Stimulated activated naive CD8-positive, alpha-beta T cell treated with anti-CD3 and anti-CD28 coated beads, Interleukin-15, amount 100 ng/mL, for 72 hours (primary cell): ENCODE data around the gene CCDC102A.

Experiments used
- ATAC-seq: fragments of 150-1000 bp; cut with Tn5 transposase; 2 replicates; pipeline ENCODE4 v1.10.0; 2021; ENCODE audit warnings: mild to moderate bottlenecking, moderate library complexity
- DNase-seq, 2 donors: peaks; one replicate each; pipeline ENCODE4 v3.0.0; 2021 to 2022
- H3K27ac Mint-ChIP-seq, 2 donors: one replicate each; pipeline ENCODE4 v1.8.0; 2022; ENCODE audit warnings: mild to moderate bottlenecking in 2 of 2, mixed read lengths in 2 of 2, moderate library complexity in 2 of 2
- H3K27me3 Mint-ChIP-seq: one replicate; pipeline ENCODE4 v1.8.0; 2022; ENCODE audit warnings: mixed read lengths
- H3K4me1 Mint-ChIP-seq: one replicate; pipeline ENCODE4 v1.8.0; 2022; ENCODE audit warnings: mild to moderate bottlenecking, mixed read lengths
- H3K4me3 Mint-ChIP-seq, 2 donors: one replicate each; pipeline ENCODE4 v1.8.0; 2022; ENCODE audit warnings: mild to moderate bottlenecking in 2 of 2, mixed read lengths in 2 of 2, moderate library complexity in 1 of 2
- H3K9me3 Mint-ChIP-seq, 2 donors: one replicate each; pipeline ENCODE4 v1.8.0; 2022; ENCODE audit warnings: mixed read lengths in 2 of 2

The CCDC102A gene

DNA sequence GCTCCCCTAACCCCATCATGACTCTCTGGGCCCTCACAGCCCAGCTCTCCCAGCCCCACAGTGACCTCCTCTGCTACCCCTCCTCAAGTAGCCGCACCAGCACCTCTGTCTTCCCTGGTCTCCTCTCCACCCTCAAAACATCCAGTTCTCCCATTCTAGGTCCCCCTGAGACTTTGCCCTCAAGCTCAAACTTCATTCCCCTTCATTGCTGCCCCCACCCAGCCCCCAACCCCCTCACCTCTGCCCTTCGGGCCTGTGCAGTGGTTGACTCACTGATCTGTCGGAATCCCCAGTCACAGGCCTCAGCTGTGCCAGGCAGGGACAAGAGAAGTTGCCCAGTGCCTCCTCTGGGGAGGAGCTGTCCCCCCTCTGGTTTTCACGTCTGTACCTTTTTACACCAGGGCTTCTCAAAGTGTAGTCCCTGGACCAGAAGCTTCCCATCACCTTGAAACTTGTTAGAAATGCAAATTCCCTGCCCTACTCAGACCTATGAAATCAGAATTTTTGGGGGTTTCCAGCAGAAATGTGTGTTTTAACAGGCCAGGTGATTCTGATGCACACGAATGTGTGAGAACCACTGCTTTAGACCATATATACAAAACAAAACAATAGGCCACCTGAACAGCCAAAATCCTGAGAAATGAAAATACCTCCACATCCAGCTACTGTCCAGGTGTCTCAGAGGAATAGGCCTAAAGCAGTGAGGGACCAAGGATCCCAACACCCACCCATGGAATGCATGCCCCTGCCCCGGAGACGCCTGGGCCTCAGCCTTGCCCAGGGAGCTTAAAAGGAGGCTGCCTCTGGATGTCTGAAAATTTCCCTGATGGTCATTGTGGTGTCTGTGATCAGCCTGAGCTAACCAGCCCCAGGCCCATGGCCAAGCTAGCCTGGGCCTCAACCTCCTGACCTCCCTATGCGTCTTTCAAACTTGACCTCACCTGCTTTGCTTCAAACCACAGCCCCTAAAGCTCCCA is 49.2 kb downstream of the CCDC102A start:
- peaks cover 30% of the 10 kb centered on the region for H3K4me1 Mint-ChIP-seq
- peak overlapping the region; percentile 84 to 94 for H3K27ac Mint-ChIP-seq
- H3K27me3 Mint-ChIP-seq, result no peaks in the 10 kb centered on the region
- DNase-seq, result no peak
- H3K4me3 Mint-ChIP-seq, result peak overlapping the region; percentile 85 to 88
- H3K9me3 Mint-ChIP-seq, result no peaks in the 10 kb centered on the region
- ATAC-seq, result no peak

DNA sequence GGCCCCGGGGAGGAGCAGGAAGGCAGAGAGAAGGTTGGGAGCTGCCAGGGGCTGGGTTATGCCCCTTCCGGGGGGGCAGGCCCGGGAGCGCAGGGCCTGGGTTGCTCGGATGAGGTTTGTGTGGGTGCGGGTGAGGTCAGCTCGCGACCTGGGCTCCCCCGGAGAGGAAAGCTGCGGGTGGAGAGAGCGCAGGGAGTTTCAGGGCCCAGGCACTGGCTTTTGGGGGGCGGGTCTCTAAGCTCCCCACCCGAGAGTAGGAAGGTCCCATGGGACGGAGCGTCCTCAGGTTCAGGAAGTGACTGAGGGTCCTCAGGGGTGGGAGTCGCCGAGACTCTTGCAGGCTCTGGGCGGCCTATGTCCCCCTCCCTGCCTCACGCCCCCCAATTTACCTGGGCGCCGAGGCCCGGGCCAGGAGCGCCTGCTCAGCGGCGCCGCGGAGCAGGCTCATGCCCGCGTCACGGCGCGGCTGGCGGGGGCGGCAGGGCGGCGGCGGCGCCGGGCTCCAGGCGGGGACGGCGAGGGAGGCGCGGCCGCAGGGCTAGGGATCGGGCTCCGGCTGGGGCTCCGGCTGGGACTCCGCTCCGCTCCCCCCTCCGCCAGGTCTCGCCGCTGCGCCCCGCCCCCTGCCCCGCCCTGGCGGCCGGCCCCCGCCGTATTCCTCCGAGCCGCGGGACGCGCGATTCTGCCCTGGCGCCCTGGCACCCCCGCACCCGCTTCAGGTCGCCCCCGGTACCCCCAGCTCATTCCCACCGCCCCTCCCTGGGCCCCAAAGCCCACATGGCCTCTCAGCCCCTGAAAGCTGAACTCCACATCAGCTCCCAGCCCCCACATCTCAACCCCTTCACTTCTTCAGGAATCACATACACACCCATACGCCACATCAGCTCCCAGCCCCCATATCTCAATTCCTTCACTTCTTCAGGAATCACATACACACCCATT is 50.2 kb downstream of the CCDC102A start, which contains the start of gene DOK4:
TSS of gene DOK4 (minus strand) at position 578 of the 942 bp plus-strand sequence. CDS start 6,986 bp downstream, outside the sequence.
- peak within 1 kb of the TSS; percentile 92 to 94 for H3K27ac Mint-ChIP-seq
- H3K9me3 Mint-ChIP-seq, result no peaks in the 10 kb centered on the region
- H3K27me3 Mint-ChIP-seq, result no peaks in the 10 kb centered on the region
- peak within 1 kb of the TSS; percentile 90 to 92 for H3K4me3 Mint-ChIP-seq
- peak; percentile 92 for ATAC-seq
- peak; percentile 74 to 76 for DNase-seq
- H3K4me1 Mint-ChIP-seq, result peaks cover 30% of the 10 kb centered on the region

DNA sequence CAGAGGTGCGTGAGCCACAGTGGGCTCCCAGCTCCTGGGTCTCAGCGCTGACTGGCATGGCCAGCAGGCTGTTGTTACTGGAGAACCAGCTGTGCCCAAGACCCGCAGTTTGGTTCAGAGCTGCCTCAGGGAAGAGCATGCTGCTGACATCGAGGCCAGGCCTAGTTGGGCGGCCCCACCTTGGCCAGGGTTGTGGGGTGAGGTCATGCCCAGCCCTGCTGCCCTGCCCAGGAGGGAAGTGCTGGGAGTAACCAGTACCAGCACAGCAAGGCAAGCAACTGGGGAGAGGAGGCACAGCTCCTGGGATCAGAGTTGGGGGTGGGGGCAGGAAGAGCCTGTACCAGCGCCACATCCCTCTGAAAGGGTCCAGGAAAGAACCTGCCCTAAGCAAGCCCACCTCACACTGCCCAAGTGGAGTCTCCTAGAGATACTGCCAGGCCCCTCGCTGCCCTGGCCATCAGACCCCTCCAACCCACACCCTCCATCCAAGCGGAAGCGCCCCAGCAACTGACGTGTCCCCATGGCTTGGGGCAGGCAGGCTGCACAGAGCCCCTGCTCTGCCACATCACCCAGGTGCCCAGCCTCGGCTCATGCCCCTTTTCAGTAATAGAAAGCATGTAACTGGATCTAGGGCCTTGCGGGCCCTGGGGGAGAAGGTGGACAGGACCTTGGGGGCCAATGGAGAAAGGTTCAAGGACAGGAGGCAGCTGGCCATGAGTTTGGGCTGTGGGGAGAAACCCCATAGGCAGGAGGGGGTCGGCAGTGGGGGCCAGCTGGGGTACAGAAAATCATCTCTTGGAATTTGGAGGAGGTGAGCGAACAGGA is 51.1 kb downstream of the CCDC102A start:
- no peak for ATAC-seq
- Mint-ChIP-seq H3K27ac (peak overlapping the region; percentile 4 to 92), H3K4me1 (peaks cover 30% of the 10 kb centered on the region), H3K27me3 (no peaks in the 10 kb centered on the region), H3K4me3 (peak overlapping the region; percentile 90 to 92), H3K9me3 (no peaks in the 10 kb centered on the region)
- no peak for DNase-seq

DNA sequence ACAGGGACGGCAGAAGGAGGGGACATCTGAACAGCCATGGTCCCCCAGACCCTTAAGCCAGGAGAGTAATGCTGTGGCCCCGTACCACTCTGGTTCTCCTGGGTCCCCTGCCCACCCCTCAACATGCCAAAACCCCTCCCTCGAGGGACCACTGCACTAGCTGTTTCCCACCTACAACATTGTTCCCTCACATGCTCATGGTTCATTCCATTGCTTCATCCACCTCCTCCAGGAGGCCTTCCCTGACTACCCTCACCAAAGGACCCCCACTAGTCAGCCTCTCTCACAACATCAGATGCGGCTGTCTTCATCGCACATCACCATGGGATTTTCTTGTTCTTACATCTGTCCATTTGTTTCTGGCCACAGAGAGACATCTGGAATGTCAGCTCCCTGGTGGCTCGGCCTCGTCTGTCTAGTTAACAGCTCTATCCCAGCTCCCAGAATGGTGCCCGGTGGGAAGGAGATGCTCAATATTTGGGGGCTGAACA is 51.8 kb downstream of the CCDC102A start:
- H3K27ac Mint-ChIP-seq, result no peak overlapping the region

DNA sequence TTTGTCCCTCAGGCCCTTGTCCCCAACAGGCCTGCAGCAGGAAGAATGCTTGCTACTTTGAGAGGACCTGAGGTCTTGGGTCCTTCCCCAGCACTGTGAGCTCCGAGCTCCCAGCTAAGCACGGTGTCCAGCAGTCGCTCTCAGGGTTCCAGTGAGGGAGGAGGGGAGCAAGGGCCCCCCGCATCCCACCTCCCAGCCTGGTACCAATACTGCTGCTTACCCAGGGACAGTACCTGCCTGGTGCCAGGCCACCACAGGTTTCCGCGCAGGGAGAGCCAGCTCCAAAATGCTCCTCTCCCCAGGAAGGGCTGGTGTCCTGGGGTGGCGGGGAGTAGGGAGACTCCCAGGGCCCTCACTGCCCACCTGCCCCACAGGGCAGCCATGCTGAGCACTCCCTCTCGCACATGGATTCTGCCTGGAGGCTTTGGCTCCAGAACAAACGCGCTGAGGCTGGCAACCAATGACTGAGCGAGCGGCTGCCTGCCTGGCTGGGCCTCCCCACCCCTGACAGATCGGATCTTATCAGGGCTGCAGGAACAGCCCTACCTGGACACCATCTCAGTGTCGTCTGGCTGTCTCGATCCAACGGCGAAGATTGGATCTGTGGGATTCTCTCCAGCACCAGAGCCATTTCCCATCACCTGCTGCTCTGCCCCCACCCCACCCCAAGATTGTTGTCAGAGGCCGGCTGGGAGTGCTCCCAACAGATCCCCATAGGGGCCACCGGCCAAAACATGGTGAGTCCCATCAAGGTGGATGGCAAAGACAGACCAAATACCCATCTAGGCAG is 52.5 kb downstream of the CCDC102A start:
- Mint-ChIP-seq H3K4me1 (peaks cover 42% of the 10 kb centered on the region), H3K27ac (no peak overlapping the region), H3K9me3 (no peaks in the 10 kb centered on the region), H3K4me3 (no peak overlapping the region), H3K27me3 (no peaks in the 10 kb centered on the region)
- DNase-seq (no peak), ATAC-seq (no peak)

More for the DNA sequence above, 51.8 kb downstream of the CCDC102A start:
- no peaks in the 10 kb centered on the region for H3K27me3 Mint-ChIP-seq
- H3K4me1 Mint-ChIP-seq, result peaks cover 38% of the 10 kb centered on the region
- ATAC-seq (no peak), DNase-seq (no peak)
- no peaks in the 10 kb centered on the region for H3K9me3 Mint-ChIP-seq
- no peak overlapping the region for H3K4me3 Mint-ChIP-seq

DNA sequence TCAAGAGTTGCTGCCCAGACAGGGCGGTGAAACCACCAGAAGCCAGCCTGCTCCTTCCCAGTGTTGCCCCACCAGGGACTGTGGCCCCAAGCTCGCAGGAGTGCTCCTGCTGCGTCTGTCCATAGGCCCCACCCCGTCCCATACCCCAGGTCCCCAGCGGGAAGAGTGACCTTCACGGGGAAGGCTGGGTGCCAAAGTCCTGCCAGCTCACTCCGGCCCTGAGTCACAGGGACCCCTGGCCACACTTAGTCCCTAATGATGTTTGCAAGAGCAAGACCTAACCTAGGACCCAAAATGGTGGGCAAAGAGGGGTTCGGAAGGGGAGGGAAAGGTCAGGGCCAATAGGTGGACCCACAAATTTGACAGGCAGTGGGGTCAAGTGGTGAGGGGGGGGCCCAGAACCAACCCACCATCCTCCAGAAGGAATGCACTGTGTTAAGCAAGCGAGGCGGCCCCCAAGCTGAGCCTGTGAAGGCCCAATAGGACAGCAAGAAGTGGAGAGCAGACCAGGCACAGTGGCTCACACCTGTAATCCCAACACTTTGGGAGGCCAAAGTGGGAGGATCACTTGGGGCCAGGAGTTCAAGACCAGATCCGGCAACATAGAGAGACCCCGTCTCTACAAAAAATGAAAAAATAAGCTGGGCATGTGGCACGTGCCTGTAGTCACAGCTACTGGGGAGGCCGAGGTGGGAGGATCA is 53.4 kb downstream of the CCDC102A start:
- Mint-ChIP-seq H3K27ac (no peak overlapping the region), H3K27me3 (no peaks in the 10 kb centered on the region), H3K4me1 (peaks cover 42% of the 10 kb centered on the region), H3K9me3 (no peaks in the 10 kb centered on the region), H3K4me3 (no peak overlapping the region)
- ATAC-seq (no peak), DNase-seq (no peak)

DNA sequence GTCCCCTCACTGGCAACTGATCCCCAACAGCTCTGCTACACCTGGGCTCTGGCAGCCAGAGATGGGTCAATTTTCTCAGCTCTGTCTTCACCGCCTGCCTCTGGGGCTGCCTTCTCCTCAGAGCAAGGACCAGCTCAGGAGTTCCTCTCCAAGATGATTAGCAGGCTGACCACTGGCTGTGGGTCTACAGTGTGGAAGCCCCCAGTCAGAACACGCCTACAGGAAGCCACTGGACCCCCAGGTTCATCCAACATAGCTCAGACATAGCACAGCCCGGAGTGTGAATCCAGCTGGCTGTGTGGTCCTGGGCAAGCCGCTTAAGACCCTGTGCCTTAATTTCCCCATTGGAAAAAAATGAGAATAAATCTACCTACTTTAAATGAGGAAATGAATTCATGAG is 55.0 kb downstream of the CCDC102A start:
- H3K9me3 Mint-ChIP-seq, result no peaks in the 10 kb centered on the region
- no peak overlapping the region for H3K4me3 Mint-ChIP-seq
- peaks cover 31% of the 10 kb centered on the region for H3K4me1 Mint-ChIP-seq
- ATAC-seq, result no peak
- peak overlapping the region; percentile 70 to 80 for H3K27ac Mint-ChIP-seq
- no peak for DNase-seq
- H3K27me3 Mint-ChIP-seq, result no peaks in the 10 kb centered on the region

DNA sequence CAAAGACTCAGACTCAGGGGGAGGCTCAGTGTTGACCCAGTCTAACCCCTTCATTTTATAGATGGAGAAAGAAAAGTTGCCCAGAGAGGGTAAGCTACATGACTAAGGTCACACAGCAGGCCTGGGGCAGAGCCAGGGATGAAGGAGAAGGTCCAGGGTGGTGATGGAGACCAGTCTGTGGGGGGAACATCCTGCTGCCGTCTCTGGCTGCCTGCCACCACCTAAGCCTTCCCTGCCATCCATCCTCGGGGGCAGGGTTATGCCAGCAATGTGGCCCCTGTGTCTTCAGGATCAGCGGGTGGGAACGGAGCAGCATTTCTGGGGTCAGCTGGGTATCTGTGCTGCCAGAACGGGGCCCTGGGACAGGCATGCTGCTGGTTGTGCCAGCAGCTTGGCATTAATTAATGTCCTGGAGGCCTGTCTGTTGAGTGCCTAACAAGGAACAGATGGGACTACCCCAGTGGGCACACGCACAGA is 55.6 kb downstream of the CCDC102A start:
- no peaks in the 10 kb centered on the region for H3K27me3 Mint-ChIP-seq
- H3K4me3 Mint-ChIP-seq, result no peak overlapping the region
- no peak for ATAC-seq
- peaks cover 33% of the 10 kb centered on the region for H3K4me1 Mint-ChIP-seq
- H3K27ac Mint-ChIP-seq, result peak overlapping the region in 1 of 2 donors; percentile 1
- H3K9me3 Mint-ChIP-seq, result no peaks in the 10 kb centered on the region
- DNase-seq, result no peak

DNA sequence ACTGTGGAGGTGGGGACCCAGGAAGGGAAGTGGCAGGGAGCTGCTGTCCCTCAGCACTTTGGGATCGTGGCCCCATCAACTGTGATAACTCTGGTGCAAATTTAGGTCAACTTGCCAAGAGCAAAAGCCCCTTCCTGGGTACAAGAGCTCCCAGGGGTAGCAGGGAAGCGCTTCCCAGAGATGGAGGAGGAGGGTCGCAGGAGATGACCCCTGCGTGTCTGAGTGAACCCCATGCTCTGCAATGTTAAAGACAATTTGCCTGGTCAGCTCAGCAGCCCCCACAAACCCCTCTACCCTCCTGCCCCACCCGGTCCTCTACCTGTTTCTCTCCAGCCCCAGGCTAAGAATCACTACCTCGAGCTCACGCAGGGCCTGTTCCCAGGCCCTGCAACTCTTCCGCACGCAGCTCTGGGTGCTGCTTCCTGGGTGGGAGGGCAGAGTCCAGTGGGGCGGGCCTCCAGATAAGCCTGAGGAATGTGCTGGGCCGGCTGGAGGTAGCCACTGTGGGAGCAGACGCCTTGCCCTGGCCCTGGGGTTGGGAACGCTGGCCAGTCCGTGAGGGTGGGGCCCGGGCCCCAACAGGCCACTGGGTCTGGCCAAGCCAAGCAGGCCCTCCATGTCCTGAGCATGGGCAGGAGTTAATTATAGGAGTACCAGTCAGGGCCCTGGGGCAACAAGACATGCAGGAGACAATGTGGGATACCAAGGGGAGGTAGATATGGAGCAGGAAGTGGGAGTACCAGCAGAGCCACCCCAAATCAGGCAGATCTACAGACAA is 56.2 kb downstream of the CCDC102A start:
- no peaks in the 10 kb centered on the region for H3K9me3 Mint-ChIP-seq
- no peaks in the 10 kb centered on the region for H3K27me3 Mint-ChIP-seq
- H3K27ac Mint-ChIP-seq, result peak overlapping the region in 1 of 2 donors; percentile 1
- ATAC-seq (no peak), DNase-seq (no peak)
- H3K4me1 Mint-ChIP-seq, result peaks cover 33% of the 10 kb centered on the region
- no peak overlapping the region for H3K4me3 Mint-ChIP-seq

DNA sequence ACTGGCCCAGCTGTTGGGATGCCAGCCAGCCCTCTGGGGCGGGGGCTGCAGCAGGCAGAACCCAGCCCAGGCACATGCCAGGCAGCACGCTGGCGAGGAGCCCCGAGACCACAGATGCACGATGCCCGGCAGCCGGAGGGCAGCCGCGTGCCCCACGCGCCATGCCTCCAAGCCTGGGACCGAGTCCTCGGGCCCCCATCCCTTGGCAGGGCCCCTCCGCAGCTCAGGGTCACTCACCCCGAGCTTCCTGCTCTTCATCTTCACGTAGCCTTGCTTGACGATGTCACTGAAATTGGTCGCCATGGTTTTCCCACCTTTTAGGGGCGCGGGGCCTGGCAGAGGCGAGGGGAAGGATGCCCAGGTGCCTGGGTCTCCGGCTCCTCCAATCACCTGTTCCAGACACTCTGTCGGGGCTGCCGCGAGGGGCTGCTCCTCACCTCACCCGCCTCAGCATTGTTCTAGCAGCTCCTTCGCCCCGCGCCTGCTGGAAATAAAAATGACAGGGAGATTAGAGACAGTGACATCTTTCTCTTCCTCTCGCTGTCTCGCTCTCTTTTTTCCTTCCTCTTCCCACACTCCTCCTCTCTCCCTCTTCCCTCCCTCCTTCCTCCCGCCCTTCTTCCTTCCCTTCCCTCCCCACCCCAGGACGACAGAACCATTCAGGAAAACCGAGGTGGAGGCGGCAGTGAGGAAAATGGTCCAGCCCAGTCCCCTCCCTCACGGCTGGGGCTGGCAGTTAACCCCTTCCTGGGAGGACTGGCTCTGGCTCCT is 57.0 kb downstream of the CCDC102A start:
- no peak for ATAC-seq
- no peak overlapping the region for H3K4me3 Mint-ChIP-seq

DNA sequence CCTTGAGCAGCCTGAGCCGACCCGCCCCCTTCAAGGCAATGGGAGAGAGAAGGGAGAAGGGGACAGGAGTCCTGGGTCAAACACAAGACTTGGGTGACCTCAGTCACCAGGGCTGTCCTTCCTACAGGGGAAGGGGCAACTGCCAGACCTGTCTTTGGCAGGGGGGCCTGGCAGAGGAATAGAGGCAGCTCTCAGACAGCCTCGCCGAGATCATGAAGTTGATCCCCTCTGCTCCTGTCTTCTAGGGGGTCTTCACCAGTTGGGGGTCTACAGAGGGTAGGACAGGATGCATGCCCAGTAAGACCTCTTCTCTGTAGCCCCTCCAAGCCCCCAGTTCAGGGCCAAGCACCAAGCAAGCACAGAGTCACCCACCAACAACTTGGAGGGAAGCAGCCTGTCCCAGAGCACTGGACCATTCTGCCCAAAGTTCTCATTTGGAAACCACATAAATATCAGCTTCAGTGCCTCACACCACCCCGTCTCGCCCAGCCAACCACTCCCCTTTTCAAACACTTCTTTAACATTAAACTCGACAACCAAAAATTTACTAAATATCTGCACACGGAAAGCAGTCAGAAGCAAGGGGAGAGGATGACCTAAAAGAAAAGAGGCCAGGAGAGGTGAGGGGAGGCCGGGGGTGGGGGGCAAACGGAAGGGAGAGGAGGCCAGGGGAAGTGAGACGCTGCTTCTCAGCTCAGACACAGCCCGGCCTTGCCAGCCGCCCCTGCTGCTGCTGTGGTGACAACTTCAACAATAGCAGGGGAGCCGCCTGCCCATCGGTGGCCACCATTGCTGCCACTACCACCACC is 57.8 kb downstream of the CCDC102A start:
- peak overlapping the region in 1 of 2 donors; percentile 34 for H3K27ac Mint-ChIP-seq
- no peaks in the 10 kb centered on the region for H3K27me3 Mint-ChIP-seq
- no peak overlapping the region for H3K4me3 Mint-ChIP-seq
- ATAC-seq (no peak), DNase-seq (no peak)
- no peaks in the 10 kb centered on the region for H3K9me3 Mint-ChIP-seq
- peaks cover 36% of the 10 kb centered on the region for H3K4me1 Mint-ChIP-seq

More for the DNA sequence above, 57.0 kb downstream of the CCDC102A start:
- Mint-ChIP-seq H3K4me1 (peaks cover 36% of the 10 kb centered on the region), H3K27me3 (no peaks in the 10 kb centered on the region), H3K27ac (peak overlapping the region in 1 of 2 donors; percentile 72), H3K9me3 (no peaks in the 10 kb centered on the region)
- DNase-seq, result no peak
